Activated CD8-positive, alpha-beta memory T cell treated with anti-CD3 and anti-CD28 coated beads, Interleukin-2, amount 50 U/mL, for 1 hour (primary cell): ENCODE results near the gene FAP.
A peak's percentile ranks its signal among the peaks of the same experiment; 100 is the strongest.

Experiments
- DNase-seq: peaks from one replicate; pipeline ENCODE4 v3.0.0-alpha.2; 2020; ENCODE audit errors: extremely low read depth

Gene FAP

GRCh38 chr2:162242586-162243280, 512 bp downstream of the FAP start:
- DNase-seq: no peak

- no peak for DNase-seq
Observed at GRCh38 chr2:162241571-162241970, 1.7 kb downstream of the FAP start.

- DNase-seq: no peak
Observed at GRCh38 chr2:162234620-162235462, 8.4 kb downstream of the FAP start.

- no peak for DNase-seq
Observed at GRCh38 chr2:162233197-162233596, 10.0 kb downstream of the FAP start.

GRCh38 chr2:162232671-162233070, 10.6 kb downstream of the FAP start:
- no peak for DNase-seq

GRCh38 chr2:162232027-162232426, 11.2 kb downstream of the FAP start:
- no peak for DNase-seq

GRCh38 chr2:162230761-162231160, 12.5 kb downstream of the FAP start:
- DNase-seq: no peak

- DNase-seq: no peak
Observed at GRCh38 chr2:162226836-162227235, 16.4 kb downstream of the FAP start.

- peak; percentile 9 for DNase-seq
Observed at GRCh38 chr2:162221064-162221463, 22.2 kb downstream of the FAP start.

- no peak for DNase-seq
Observed at GRCh38 chr2:162220368-162220767, 22.9 kb downstream of the FAP start.

- no peak for DNase-seq
Observed at GRCh38 chr2:162219426-162219825, 23.8 kb downstream of the FAP start.

GRCh38 chr2:162217598-162217997, 25.6 kb downstream of the FAP start:
- DNase-seq: no peak

- no peak for DNase-seq
Observed at GRCh38 chr2:162215162-162215561, 28.1 kb downstream of the FAP start.

GRCh38 chr2:162212366-162212765, 30.9 kb downstream of the FAP start:
- DNase-seq: no peak

- no peak for DNase-seq
Observed at GRCh38 chr2:162211732-162212131, 31.5 kb downstream of the FAP start.

- no peak for DNase-seq
Observed at GRCh38 chr2:162210385-162210784, 32.9 kb downstream of the FAP start.

- no peak for DNase-seq
Observed at GRCh38 chr2:162202203-162202602, 41.0 kb downstream of the FAP start.

- DNase-seq: no peak
Observed at GRCh38 chr2:162200636-162201035, 42.6 kb downstream of the FAP start.

GRCh38 chr2:162199913-162200312, 43.3 kb downstream of the FAP start:
- DNase-seq: no peak

GRCh38 chr2:162198239-162198638, 45.0 kb downstream of the FAP start:
- no peak for DNase-seq

GRCh38 chr2:162197069-162197825, 46.0 kb downstream of the FAP start:
- no peak for DNase-seq

GRCh38 chr2:162196638-162197037, 46.6 kb downstream of the FAP start:
- no peak for DNase-seq

GRCh38 chr2:162188451-162188850, 54.8 kb downstream of the FAP start:
- DNase-seq: no peak
